K562 (cell line): ENCODE results near the gene KLHL35. TPM values are rescaled to one million over a fixed set of nuclear protein-coding genes. Genes with fewer than 3 reads are reported as not detected.

Experiments used
- ATAC-seq: fragments of 200-7000 bp; cut with Tn5 transposase; 3 replicates; pipeline ENCODE4 v1.9.1; 2020; ENCODE audit warnings: moderate library complexity
- BruUV-seq: library from RNA; stranded (reverse); fragments of 400-500 nt; replicated peaks from 2 replicates; lab custom pipeline; 2021; lab: Mats Ljungman, UMichigan
- CTCF ChIA-PET: fragments of 300-600 bp; formaldehyde crosslinking; extraction: SDS; loops from one replicate; lab custom pipeline; 2021; ENCODE audit warnings: low intra/inter-chr PET ratio; lab: Yijun Ruan, JAX
- POLR2A ChIA-PET: fragments of 300-600, 350-650 bp; sonication (Branson Sonifier 250); formaldehyde crosslinking; extraction: SDS; loops from one replicate; lab custom pipeline; 2021; ENCODE audit warnings: antibody characterized with exemption, inconsistent platforms; lab: Yijun Ruan, JAX
- DNase-seq, 4 experiments: peaks; one replicate each; pipeline versions ENCODE4 v3.0.0 to v3.0.0-alpha.2; 2011 to 2018; ENCODE audit warnings: low spot score in 3 of 4, mixed read lengths in 3 of 4; ENCODE audit errors: extremely low read depth in 1 of 4
- FAIRE-seq: peaks from 2 replicates; lab custom pipeline; 2011; peaks lifted over from hg19 to GRCh38; lab: Jason Lieb, UNC
- H2AFZ ChIP-seq: 2 replicates; pipeline ENCODE4 v1.6.0; 2011; ENCODE audit warnings: low read depth, low read length, control low read depth, inconsistent platforms
- H3K27ac ChIP-seq: fragments of 200-600 bp; 3 replicates; pipeline ENCODE4 v1.8.0; 2011; ENCODE audit warnings: low read depth, mild to moderate bottlenecking, control low read depth, inconsistent platforms, low read length, moderate library complexity, mixed read lengths; ENCODE audit errors: extremely low read depth
- H3K27me3 ChIP-seq, 2 experiments: fragments of 300-600 bp in 1 of 2; 2 replicates in 1 of 2; 3 replicates in 1 of 2; pipeline versions ENCODE4 v1.6.0 to v1.8.0; 2011; ENCODE audit warnings: inconsistent platforms in 2 of 2, low read length in 2 of 2, mild to moderate bottlenecking in 1 of 2, mixed read lengths in 1 of 2, moderate library complexity in 1 of 2; ENCODE audit not compliant: control insufficient read depth in 2 of 2, insufficient read depth in 2 of 2
- H3K36me3 ChIP-seq: fragments of 300-600 bp; 3 replicates; pipeline ENCODE4 v1.8.0; 2011; ENCODE audit warnings: mild to moderate bottlenecking, low read length, inconsistent platforms; ENCODE audit not compliant: control insufficient read depth, insufficient read depth
- H3K4me1 ChIP-seq, 2 experiments: fragments of 200-600 bp in 1 of 2; replicated peaks in 1 of 2; 2 replicates in 1 of 2; 3 replicates in 1 of 2; pipeline versions ENCODE4 v1.5.1 to v1.8.0; 2011; ENCODE audit warnings: inconsistent platforms in 2 of 2, low read length in 2 of 2, mild to moderate bottlenecking in 1 of 2, mixed read lengths in 1 of 2, moderate library complexity in 1 of 2; ENCODE audit not compliant: control insufficient read depth in 2 of 2, insufficient read depth in 2 of 2
- H3K4me2 ChIP-seq: 2 replicates; pipeline ENCODE4 v1.6.1; 2011; ENCODE audit warnings: low read length, control low read depth, inconsistent platforms, mixed read lengths; ENCODE audit not compliant: insufficient read depth
- H3K4me3 ChIP-seq: fragments of 200-600 bp; sonication (generic), shearing (Covaris generic); 2 replicates; pipeline ENCODE4 v1.5.1; 2016; ENCODE audit warnings: control low read depth, inconsistent platforms
- H3K79me2 ChIP-seq: fragments of 200-600 bp; 3 replicates; pipeline ENCODE4 v1.8.0; 2011; ENCODE audit warnings: low read length, inconsistent platforms; ENCODE audit not compliant: control insufficient read depth, insufficient read depth
- H3K9ac ChIP-seq, 2 experiments: 2 replicates each; pipeline versions ENCODE4 v1.6.0 to v1.6.1; 2011; ENCODE audit warnings: low read depth in 2 of 2, low read length in 2 of 2, control low read depth in 1 of 2, inconsistent platforms in 1 of 2, mild to moderate bottlenecking in 1 of 2, mixed read lengths in 1 of 2; ENCODE audit not compliant: insufficient read depth in 1 of 2
- H3K9me1 ChIP-seq: one replicate; pipeline ENCODE4 v1.6.0; 2011; ENCODE audit warnings: inconsistent platforms, mild to moderate bottlenecking, low read length, moderate library complexity; ENCODE audit not compliant: control insufficient read depth, insufficient read depth
- H3K9me3 ChIP-seq: replicated peaks from 2 replicates; pipeline ENCODE4 v1.5.1; 2011; ENCODE audit warnings: low read depth, low read length, inconsistent platforms; ENCODE audit not compliant: control insufficient read depth, insufficient read depth
- H4K20me1 ChIP-seq: replicated peaks from 2 replicates; pipeline ENCODE4 v1.6.1; 2011; ENCODE audit warnings: low read length, inconsistent platforms, mixed read lengths; ENCODE audit not compliant: control insufficient read depth, insufficient read depth
- ARHGAP35 ChIP-seq: fragments of 450-650 bp; IDR thresholded peaks from 2 replicates; pipeline ENCODE4 v1.6.1; 2018; ENCODE audit not compliant: partially characterized antibody
- ASH1L ChIP-seq: fragments of 450-650 bp; IDR thresholded peaks from 2 replicates; pipeline ENCODE4 v1.6.1; 2018; ENCODE audit warnings: borderline replicate concordance, mild to moderate bottlenecking, low read depth; ENCODE audit not compliant: partially characterized antibody
- CBFA2T2 ChIP-seq: fragments of 450-650 bp; conservative IDR thresholded peaks from 2 replicates; pipeline ENCODE4 v1.6.1; 2017; ENCODE audit warnings: mild to moderate bottlenecking
- CBX5 ChIP-seq: IDR thresholded peaks from 2 replicates; pipeline ENCODE4 v1.6.1; 2014; ENCODE audit warnings: low read depth, borderline replicate concordance
- CHD1 ChIP-seq: fragments of 200-600 bp; sonication (generic); IDR thresholded peaks from one replicate; pipeline ENCODE4 v1.6.1; 2012; ENCODE audit warnings: mild to moderate bottlenecking, moderate library complexity, low read length, inconsistent platforms
- HNRNPUL1 ChIP-seq: fragments of 200-400 bp; formaldehyde crosslinking; IDR thresholded peaks from 2 replicates; pipeline ENCODE4 v1.6.1; 2017; ENCODE audit warnings: low read length
- KAT2B ChIP-seq: IDR thresholded peaks from one replicate; pipeline ENCODE4 v1.6.1; 2012; ENCODE audit warnings: low read depth, mild to moderate bottlenecking, control low read depth, inconsistent platforms, low read length, moderate library complexity
- NCOA1 ChIP-seq: fragments of 450-650 bp; IDR thresholded peaks from 2 replicates; pipeline ENCODE4 v1.6.1; 2016; ENCODE audit warnings: low read depth
- NFE2L1 ChIP-seq: fragments of 450-650 bp; IDR thresholded peaks from 2 replicates; pipeline ENCODE4 v1.6.1; 2016; ENCODE audit warnings: missing genetic modification characterization, low read depth, mild to moderate bottlenecking, missing compliant biosample characterization, moderate library complexity, borderline replicate concordance
- NFXL1 ChIP-seq: fragments of 450-650 bp; formaldehyde crosslinking; IDR thresholded peaks from 2 replicates; pipeline ENCODE4 v1.4.0; 2021; ENCODE audit warnings: mild to moderate bottlenecking
- SIN3B ChIP-seq: fragments of 450-650 bp; IDR thresholded peaks from 2 replicates; pipeline ENCODE4 v1.6.1; 2017; ENCODE audit warnings: low read depth, mild to moderate bottlenecking, moderate library complexity
- SMARCE1 ChIP-seq: fragments of 450-650 bp; IDR thresholded peaks from 2 replicates; pipeline ENCODE4 v1.7.1; 2016; ENCODE audit warnings: mild to moderate bottlenecking
- TGIF2 ChIP-seq: sonication (generic); formaldehyde crosslinking; IDR thresholded peaks from 2 replicates; pipeline ENCODE4 v1.8.1; 2022; ENCODE audit warnings: mild to moderate bottlenecking, missing genetic modification reagents, moderate library complexity
- ZNF586 ChIP-seq: fragments of 450-650 bp; formaldehyde crosslinking; conservative IDR thresholded peaks from 2 replicates; pipeline ENCODE4 v1.4.0; 2020; ENCODE audit warnings: mild to moderate bottlenecking, moderate library complexity
- ZNF778 ChIP-seq: fragments of 450-650 bp; formaldehyde crosslinking; IDR thresholded peaks from 2 replicates; pipeline ENCODE4 v1.4.0; 2020; ENCODE audit warnings: mild to moderate bottlenecking, moderate library complexity
- ZNF79 ChIP-seq: fragments of 250-450 bp; sonication (Bioruptor Pico); IDR thresholded peaks from 2 replicates; pipeline ENCODE4 v1.4.0; 2020; ENCODE audit warnings: low read depth, mild to moderate bottlenecking, moderate library complexity
- WGBS: fragments of 100-300 bp; shearing (Covaris generic); methylation state at CpG from one replicate; pipeline ENCODE4 v1.1.6; 2016; ENCODE audit warnings: low coverage, mixed read lengths; ENCODE audit not compliant: insufficient coverage; ENCODE audit errors: missing lambda C conversion rate; 5-methylcytosine and 5-hydroxymethylcytosine counted together
- in situ Hi-C: fragments of 300-500 bp; cut with MboI; formaldehyde crosslinking; loops from 4 replicates; pipeline ENCODE4 v1.15.0; 2018; ENCODE audit warnings: inconsistent platforms, mixed read lengths
- intact Hi-C: fragments of 100-400 bp; cut with micrococcal nuclease; formaldehyde crosslinking; loops from 2 replicates; pipeline ENCODE4 v1.14.2; 2022
- polyA plus RNA-seq, 8 experiments: library from polyadenylated mRNA; depleted of rRNA in 4 of 8; stranded (reverse) in 5 of 8; unstranded in 3 of 8; fragments of >200 nt; fragmentation: Nextera tagmentation in 2 of 8; fragmentation: Illumina TruSeq in 1 of 8; extraction: Ambion mirVana in 2 of 8; extraction: Trizol in 1 of 8; gene quantifications; 2 replicates each; pipeline versions ENCODE4 v1.2.1 to v1.2.3, GENCODE V29; 2011 to 2014; ENCODE audit warnings: inconsistent platforms in 1 of 8, missing spikeins in 1 of 8
- total RNA-seq, 7 experiments: library from RNA; depleted of rRNA in 6 of 7; stranded (reverse); fragments of >200 nt in 6 of 7; fragmentation: Illumina TruSeq in 2 of 7; extraction: Trizol in 2 of 7; gene quantifications; 2 replicates each; pipeline versions ENCODE4 v1.2.1 to v1.2.3, GENCODE V29; 2011 to 2021; ENCODE audit warnings: low replicate concordance in 1 of 7
- TF ChIP-seq, protein P1 (sequence below): sonication (generic); formaldehyde crosslinking; IDR thresholded peaks from 2 replicates; pipeline ENCODE4 v1.8.0; 2022; ENCODE audit warnings: mild to moderate bottlenecking, missing genetic modification reagents

Gene KLHL35
- total and polyA plus RNA-seq, 9 of the 15 experiments (the other 6 are each of a cell fraction or from before 2014, with no cell fraction given) = not detected

DNA sequence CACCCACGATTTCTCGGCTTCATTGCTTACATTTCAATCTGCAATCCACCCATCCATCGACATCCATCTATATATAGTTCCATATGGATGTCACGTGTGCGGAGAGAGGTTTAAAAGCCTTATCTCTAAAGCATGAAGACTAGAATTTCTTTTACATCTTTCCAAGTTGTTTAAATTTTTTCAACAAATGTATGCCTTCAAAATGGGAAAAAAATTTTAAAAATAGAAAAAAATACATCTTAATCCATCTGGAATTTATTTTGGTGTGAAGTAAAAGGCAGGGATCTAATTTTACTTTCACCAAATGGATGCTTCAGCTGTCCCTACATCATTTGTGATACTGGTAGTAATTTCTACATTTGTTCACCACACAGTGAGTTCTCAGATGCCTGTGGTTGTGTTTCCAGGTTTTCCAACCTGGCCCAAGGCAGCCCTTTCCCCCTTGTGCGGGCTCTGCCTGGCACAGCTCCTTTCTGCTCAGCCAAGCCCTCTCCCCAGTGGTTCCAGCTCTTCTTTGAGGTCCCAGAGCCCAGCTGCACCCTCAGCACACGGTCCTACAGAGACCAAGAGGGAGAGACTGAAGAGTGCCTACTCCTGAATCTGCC lies 37.6 kb upstream of the KLHL35 start (continued):
- no peak for TF ChIP-seq ARHGAP35
- no peak for TF ChIP-seq SMARCE1
- TF ChIP-seq, protein P1, sequence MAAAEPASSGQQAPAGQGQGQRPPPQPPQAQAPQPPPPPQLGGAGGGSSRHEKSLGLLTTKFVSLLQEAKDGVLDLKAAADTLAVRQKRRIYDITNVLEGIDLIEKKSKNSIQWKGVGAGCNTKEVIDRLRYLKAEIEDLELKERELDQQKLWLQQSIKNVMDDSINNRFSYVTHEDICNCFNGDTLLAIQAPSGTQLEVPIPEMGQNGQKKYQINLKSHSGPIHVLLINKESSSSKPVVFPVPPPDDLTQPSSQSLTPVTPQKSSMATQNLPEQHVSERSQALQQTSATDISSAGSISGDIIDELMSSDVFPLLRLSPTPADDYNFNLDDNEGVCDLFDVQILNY (CRISPR knock-in tag) = no peak
- TF ChIP-seq CBX5 = no peak
- TF ChIP-seq TGIF2 = no peak
- TF ChIP-seq HNRNPUL1 = no peak
- no peak for TF ChIP-seq KAT2B
- no peak for TF ChIP-seq CHD1
- no peak for TF ChIP-seq NFE2L1 (tag)
- no peak for TF ChIP-seq SIN3B
- TF ChIP-seq ASH1L = no peak

DNA sequence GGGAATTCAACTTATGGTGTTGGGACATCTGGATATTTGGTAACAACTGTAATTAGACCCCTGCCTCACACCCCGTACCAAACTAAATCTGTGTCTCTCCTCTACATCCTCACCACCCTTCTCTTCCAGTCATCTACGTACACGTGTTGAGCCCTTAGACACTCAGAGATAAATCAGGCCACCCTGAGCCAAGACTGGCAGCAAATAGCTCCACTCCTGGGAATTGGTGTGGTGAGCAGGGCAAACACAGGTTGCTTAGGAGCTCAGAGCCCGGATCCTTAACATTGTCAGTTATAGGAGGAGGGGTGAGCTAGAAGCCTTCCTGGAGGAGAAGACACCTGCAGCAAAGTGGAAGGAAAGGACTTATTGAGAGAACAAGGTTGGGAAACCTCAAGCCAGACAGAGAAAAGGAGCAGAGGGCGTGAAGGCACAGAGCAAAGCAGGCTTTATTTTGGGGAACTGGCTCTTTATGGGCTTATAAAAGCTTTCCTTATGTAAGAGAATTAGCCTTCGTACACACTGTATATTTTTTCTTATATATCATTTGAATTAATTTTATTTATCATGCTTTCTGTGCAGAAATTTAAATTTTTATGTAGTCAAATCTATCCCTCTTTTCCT lies 36.9 kb upstream of the KLHL35 start:
- intact Hi-C loops (no loop called here), in situ Hi-C loops (no loop called here)
- no peak for TF ChIP-seq CBFA2T2
- no peak for TF ChIP-seq ZNF79 (CRISPR knock-in tag)
- no peak for TF ChIP-seq ZNF778 (CRISPR knock-in tag)
- no peak for TF ChIP-seq ZNF586 (CRISPR knock-in tag)
- no peak for TF ChIP-seq NFXL1 (CRISPR knock-in tag)
- TF ChIP-seq NCOA1 = no peak
- Histone ChIP-seq H4K20me1 (no peaks in the 10 kb centered on the region), H2AFZ (no peak overlapping the region), H3K9ac (no peak overlapping the region), H3K36me3 (no peaks in the 10 kb centered on the region; the same call in 2 of the 3 replicates), H3K27ac (no peak overlapping the region), H3K27me3 (no peaks in the 10 kb centered on the region), H3K4me3 (no peak overlapping the region), H3K9me3 (no peaks in the 10 kb centered on the region), H3K79me2 (no peaks in the 10 kb centered on the region), H3K4me2 (no peak overlapping the region), H3K9me1 (no peaks in the 10 kb centered on the region), H3K4me1 (peaks cover 21 to 32% of the 10 kb centered on the region in 2 experiments)
- CTCF ChIA-PET = no interaction called here
- WGBS = 60% methylated on average over 6 of the region's 6 CpGs
- BruUV-seq = no TSS peak
- ATAC-seq (no peak), DNase-seq (no peak), FAIRE-seq (no peak)
- POLR2A ChIA-PET = interaction anchor here (0.9 kb wide), 2 partner anchors 62 to 122 kb away, joined by 3 read pairs; no protein-coding TSS in a partner anchor
